Islet of Langerhans (tissue), 1 donor: Measurements from ENCODE around the gene NAV3.
A peak's percentile ranks its signal among the peaks of the same experiment; 100 is the strongest.

Experiments
- FAIRE-seq: peaks from one replicate; lab custom pipeline; 2011; peaks lifted over from hg19 to GRCh38; lab: Jason Lieb, UNC

The NAV3 gene, protein sequence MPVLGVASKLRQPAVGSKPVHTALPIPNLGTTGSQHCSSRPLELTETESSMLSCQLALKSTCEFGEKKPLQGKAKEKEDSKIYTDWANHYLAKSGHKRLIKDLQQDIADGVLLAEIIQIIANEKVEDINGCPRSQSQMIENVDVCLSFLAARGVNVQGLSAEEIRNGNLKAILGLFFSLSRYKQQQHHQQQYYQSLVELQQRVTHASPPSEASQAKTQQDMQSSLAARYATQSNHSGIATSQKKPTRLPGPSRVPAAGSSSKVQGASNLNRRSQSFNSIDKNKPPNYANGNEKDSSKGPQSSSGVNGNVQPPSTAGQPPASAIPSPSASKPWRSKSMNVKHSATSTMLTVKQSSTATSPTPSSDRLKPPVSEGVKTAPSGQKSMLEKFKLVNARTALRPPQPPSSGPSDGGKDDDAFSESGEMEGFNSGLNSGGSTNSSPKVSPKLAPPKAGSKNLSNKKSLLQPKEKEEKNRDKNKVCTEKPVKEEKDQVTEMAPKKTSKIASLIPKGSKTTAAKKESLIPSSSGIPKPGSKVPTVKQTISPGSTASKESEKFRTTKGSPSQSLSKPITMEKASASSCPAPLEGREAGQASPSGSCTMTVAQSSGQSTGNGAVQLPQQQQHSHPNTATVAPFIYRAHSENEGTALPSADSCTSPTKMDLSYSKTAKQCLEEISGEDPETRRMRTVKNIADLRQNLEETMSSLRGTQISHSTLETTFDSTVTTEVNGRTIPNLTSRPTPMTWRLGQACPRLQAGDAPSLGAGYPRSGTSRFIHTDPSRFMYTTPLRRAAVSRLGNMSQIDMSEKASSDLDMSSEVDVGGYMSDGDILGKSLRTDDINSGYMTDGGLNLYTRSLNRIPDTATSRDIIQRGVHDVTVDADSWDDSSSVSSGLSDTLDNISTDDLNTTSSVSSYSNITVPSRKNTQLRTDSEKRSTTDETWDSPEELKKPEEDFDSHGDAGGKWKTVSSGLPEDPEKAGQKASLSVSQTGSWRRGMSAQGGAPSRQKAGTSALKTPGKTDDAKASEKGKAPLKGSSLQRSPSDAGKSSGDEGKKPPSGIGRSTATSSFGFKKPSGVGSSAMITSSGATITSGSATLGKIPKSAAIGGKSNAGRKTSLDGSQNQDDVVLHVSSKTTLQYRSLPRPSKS (N-terminal part only)

DNA sequence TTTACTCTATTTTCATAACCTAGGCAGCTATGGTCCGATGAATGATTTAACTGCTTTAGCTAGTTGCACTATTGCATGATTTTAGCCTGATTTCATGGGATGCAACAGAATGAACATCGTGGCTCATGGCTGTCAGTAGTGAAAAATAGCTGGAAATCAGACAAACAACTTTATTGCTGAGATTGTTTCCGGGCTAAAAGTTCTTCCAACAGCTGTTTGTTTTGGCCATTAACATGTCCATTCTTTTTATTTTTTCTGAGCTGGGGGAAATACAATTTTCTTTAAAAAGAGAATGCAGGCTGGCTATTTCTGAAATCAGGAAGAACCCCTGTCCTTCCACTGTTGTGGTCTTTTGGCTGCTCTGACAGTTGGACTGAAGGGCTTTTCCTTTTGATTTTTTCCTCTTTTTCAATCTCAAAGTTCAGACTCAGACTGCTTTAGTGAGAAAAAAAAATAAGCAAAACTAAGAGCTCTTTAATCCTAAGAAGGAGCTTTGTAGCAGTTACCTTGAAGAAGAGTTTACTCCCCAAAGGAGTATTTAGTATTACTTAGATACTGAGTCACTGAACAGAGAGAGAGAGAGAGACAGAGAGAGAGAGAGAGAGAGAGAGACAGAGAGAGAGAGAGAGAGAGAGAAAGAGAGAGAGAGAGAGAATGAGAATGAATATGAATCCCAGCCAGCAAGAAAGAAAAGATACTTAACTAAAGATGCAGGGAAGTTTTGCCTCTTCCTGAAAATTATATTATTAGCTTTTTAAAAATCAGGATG is at the start of gene NAV3:
NAV3 (plus strand) TSS at position 312 of the 769 bp plus-strand sequence. CDS start 568 bp downstream, outside the sequence.
- no peak for FAIRE-seq

GRCh38 chr12:77782034-77782433 is 48.7 kb upstream of the NAV3 start:
- FAIRE-seq, result no peak

DNA sequence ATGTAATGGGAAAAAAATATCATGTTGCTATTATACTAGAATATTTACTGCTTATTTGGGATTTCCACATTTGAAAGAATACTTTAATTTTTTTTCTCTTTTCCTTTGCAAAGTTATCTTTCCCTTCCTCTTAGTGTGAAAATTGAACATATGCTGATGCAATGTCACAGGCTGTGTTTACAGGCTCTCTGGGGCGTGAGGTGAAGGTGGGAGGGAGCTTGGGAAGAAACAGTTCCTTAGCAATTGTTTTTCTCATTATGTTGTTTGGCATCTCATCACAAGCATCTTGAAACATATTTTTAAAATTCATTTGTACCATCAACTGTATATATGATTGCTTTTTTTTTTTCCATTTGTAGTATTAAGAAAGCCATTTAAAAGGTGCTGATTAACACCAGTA is 47.9 kb upstream of the NAV3 start:
- no peak for FAIRE-seq

GRCh38 chr12:77785211-77785610 is 45.5 kb upstream of the NAV3 start:
- no peak for FAIRE-seq

DNA sequence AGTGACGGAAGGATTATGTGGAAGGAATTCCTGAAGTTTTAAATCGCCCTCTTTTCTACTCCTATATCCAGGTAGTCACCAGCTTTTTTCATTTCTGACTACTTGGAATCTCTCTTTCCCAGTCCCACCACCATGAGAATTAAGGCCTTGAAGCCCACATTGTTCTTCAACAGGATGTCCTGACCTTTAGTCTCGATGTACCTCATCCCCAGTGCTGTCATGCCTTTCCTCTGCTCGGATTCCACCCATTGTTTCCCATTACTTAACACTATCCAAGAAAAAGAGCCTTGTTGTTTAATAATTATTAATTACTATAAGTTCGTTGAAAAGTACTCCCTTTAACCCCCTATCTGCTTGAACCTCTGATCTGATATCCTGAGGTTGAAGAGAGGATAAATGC is 44.0 kb upstream of the NAV3 start:
- no peak for FAIRE-seq

DNA sequence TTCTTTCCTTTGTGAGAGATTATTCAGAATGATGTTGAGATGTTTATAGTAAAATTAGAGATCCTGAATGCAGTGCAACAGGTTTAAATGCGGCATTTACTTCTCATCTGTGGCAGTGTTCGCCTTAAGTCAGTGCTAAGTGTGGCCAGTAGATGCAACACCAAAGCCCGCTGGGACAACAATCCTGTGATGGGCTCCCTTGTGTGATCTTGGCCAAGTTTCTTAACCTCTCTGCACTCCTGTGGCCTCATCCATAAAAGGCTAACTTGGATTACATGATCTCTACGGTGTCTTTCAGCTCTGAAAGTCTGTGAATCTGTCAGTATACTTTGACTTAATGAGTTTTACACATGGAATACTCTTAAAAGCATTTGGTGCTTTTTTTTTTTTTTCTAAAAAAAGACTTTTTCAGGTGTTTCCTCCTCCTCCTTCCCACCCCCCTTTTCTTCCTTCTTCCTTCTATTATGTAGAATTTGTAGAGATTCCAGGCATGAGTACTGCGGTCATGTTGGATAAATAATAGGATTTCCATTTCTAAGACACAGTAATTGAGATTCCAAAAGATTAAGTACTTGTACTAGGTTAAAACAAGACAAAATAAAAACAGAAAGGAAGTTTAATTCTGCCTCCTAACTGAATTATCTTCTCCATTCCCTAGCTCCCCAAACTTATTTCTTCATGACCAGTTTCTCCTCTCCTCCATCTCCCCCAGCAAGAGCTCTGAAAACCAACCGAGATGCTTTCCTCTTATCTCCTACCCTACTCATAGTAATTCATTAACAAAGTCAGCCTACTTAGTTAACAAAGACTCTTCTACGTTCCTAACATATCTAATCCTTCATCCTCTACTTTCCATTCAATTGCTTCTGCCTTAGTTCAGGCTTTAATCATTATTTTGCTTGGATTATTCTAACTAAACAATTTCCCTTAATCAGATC is 42.2 kb upstream of the NAV3 start:
- no peak for FAIRE-seq

GRCh38 chr12:77795699-77796098 is 35.0 kb upstream of the NAV3 start:
- FAIRE-seq, result no peak

- no peak for FAIRE-seq
Measured at GRCh38 chr12:77796775-77797174, 33.9 kb upstream of the NAV3 start.

- FAIRE-seq, result no peak
Measured at GRCh38 chr12:77800501-77800900, 30.2 kb upstream of the NAV3 start.

GRCh38 chr12:77808534-77808933 is 22.2 kb upstream of the NAV3 start:
- FAIRE-seq, result no peak

DNA sequence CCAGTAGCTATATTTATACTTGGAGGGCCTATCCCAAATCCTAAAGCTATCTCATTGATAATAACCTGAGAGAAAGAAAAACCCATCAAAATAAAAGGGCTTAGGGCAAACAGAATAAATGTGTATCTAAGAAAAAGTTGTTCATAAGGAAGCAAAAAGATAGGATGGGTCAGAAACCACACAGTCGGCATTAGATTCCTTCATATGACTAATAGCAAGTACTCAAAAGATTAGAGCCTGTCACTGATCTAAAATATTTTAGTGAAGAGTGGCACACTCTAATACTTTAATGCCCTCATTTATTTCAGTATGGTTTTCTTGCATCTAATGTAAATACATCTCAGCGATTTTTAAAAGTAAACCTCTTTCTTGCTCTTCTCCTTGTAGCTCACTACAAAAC is 17.1 kb upstream of the NAV3 start:
- FAIRE-seq, result no peak

DNA sequence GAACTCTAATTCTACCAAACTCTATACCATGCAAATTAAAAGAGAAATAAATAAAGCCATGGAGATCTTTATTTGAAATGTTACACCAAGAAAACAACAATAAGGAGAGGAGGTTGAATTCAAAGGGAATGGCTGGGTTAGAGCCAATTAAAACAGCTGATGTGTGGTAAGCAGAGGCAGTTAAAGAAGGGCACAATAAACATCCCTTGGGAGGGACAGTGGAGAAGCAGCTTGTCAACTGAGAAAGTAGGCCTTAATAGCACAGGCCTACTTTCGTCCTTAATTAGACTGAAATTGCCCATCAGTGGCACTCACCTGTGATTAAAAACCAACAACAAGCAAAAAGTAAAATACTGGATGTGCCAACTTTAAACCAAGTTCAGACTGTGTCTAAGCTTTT is 16.3 kb upstream of the NAV3 start:
- FAIRE-seq, result no peak

DNA sequence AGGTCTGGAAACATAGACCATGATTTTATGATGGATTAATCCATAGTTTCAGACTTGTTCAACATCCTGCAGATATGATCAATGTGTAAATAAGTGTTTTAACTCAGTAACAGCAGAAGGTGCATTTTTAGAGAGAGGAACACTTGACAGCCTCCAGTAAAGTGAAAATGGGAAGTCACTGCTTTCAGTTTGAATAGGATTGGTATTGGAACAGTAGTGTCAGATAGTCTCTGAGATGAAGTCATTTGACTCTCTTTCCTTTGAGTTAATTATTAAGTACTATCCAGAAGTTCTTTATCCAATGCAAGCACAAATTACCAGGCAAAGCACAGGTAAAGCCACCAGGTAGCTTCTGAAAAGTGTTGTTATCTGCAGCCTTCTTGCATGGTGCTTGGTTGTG is 14.5 kb upstream of the NAV3 start:
- no peak for FAIRE-seq

- peak; percentile 79 for FAIRE-seq
Measured at GRCh38 chr12:77817276-77817675, 13.4 kb upstream of the NAV3 start.

DNA sequence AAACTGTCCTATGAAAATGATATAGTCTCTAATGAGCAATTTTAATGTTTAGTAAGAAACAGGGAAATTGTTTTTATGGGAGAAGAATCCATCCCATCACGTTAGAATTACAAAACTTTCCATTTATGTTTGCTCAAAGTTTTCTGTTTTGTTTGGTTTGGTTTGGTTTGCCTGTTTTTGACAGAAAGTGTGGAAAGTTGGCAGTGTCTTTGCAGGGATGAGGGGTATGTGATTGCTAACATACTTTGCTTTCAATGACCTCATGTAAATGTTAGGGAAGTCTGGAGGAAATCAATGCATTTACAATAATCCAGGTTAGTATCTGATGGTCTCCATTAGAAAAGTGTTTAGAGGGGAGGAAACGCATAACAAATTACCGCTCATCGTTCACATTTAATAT is 12.3 kb upstream of the NAV3 start:
- FAIRE-seq, result no peak

- FAIRE-seq, result no peak
Measured at GRCh38 chr12:77821699-77822203, 8.9 kb upstream of the NAV3 start.

DNA sequence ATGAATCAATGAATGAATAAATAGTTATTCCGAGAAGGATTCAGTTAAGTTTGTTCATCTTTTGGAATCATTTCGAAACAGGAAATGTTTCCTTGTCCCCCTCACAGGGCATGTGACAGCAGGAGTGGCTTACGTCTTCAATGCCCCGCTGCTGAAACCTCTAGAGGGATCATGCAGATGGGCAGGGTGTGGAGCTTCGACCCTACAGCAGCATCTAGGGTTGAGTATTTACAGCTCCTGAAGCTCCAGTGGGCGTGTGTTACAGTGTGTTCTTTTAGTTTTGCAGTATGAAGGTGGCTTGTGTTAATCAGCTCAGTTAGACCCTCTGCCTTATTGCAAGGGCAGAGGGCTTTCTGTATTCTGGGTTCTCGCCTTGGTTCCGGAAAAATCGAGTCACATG is 2.6 kb downstream of the NAV3 start:
- no peak for FAIRE-seq

- no peak for FAIRE-seq
Measured at GRCh38 chr12:77834618-77835017, 3.9 kb downstream of the NAV3 start.

DNA sequence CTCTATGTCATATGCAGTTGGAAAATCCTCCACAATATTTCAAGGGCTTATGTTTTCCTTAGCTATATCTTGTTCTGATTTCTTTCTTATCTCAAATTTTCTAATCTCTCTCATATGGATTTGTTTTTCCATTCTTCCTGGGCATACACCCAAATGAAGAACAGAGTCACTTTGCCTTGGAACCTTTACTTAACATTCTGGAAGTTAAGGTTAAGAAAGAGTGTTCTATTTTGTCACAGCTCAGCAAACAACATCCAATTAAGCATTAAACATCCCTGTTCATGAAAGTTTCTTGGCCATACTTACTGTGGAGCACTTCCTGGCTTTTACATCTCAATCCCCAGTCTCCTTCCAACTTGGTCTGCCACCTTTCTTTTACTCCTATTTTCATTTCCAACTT is 5.3 kb downstream of the NAV3 start:
- no peak for FAIRE-seq

- FAIRE-seq, result no peak
Measured at GRCh38 chr12:77837876-77838291, 7.2 kb downstream of the NAV3 start.

DNA sequence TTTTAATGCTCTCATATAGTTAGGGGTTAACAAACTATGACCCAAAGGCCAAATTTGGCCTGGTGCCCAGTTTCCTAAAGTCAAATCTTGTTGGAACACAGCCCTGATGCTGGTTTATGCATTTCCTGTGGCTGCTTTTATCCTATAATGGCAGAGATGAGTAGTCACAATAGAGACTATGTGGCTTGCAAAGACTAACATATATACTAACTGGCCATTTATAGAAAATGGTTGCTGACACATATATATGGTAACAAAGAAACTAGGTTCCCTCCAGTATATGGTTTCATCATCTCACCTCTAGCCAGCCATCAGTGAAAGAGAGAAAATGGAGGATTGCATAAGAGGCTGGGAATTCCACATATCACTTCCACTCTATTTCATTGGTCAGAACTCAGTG is 10.8 kb downstream of the NAV3 start:
- no peak for FAIRE-seq
